ENCODE results near the gene MKKS.

Gene MKKS

DNA sequence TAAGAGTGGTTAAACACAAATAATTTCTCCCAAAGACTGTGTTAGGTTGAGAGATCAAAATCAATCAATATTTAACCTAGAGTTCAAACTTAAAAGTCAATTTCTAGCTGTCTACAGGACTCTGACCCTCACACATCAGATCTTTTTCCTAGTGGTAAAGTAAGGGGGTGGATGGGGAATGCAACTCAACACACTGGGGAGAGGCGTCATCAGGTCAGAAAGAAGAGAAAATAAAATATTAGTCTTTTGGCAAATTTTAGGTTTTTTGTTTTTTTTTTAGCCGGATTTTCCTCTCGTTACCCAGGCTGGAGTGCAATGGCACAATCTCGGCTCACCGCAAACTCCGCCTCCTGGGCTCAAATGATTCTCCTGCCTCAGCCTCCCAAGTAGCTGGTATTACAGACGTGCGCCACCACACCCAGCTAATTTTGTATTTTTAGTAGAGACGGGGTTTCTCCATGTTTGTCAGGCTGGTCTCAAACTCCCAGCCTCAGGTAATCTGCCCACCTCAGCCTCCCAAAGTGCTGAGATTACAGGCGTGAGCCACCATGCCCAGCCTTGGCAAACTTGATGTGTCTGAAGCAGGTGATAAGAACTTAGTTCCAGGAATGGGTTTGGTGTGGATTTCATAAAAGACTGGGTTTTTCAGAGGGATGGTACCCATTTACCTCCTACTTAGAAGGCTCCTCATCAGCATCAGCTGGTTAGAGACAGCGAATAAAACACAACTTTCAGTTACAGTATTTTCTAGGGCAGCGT is 65.9 kb downstream of the MKKS start:
- no peaks in the 10 kb centered on the region for H3K36me3 ChIP-seq (ENCODE audit: insufficient read depth, low read length)
- no peaks in the 10 kb centered on the region for H4K20me1 ChIP-seq (ENCODE audit: insufficient read depth, low read length, poor library complexity, severe bottlenecking)
- H3K9me3 ChIP-seq (ENCODE audit: insufficient read depth, low read depth, low read length) = no peaks in the 10 kb centered on the region
- H3K79me2 ChIP-seq (ENCODE audit: insufficient read depth, low read length) = no peaks in the 10 kb centered on the region
- no peaks in the 10 kb centered on the region for H3F3A ChIP-seq (ENCODE audit: low read depth)
- TF ChIP-seq, protein P1, sequence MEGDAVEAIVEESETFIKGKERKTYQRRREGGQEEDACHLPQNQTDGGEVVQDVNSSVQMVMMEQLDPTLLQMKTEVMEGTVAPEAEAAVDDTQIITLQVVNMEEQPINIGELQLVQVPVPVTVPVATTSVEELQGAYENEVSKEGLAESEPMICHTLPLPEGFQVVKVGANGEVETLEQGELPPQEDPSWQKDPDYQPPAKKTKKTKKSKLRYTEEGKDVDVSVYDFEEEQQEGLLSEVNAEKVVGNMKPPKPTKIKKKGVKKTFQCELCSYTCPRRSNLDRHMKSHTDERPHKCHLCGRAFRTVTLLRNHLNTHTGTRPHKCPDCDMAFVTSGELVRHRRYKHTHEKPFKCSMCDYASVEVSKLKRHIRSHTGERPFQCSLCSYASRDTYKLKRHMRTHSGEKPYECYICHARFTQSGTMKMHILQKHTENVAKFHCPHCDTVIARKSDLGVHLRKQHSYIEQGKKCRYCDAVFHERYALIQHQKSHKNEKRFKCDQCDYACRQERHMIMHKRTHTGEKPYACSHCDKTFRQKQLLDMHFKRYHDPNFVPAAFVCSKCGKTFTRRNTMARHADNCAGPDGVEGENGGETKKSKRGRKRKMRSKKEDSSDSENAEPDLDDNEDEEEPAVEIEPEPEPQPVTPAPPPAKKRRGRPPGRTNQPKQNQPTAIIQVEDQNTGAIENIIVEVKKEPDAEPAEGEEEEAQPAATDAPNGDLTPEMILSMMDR (conservative IDR thresholded peaks at IDR 0.05; ENCODE audit: low read length) = no peak
- no peak for TF ChIP-seq EZH2phosphoT487 (IDR thresholded peaks at IDR 0.05; ENCODE audit: borderline replicate concordance)
- no peak overlapping the region for H3K9ac ChIP-seq (ENCODE audit: low read depth, low read length, poor library complexity, severe bottlenecking)
- H3K4me3 ChIP-seq (ENCODE audit: low read length, poor library complexity, severe bottlenecking) = no peak overlapping the region
- no peak overlapping the region for H3K4me2 ChIP-seq (ENCODE audit: low read depth, low read length, poor library complexity, severe bottlenecking)
- no peaks in the 10 kb centered on the region for H3K27me3 ChIP-seq (ENCODE audit: insufficient read depth, low read length, poor library complexity, severe bottlenecking)
- H2AFZ ChIP-seq (ENCODE audit: low read length) = no peak overlapping the region
- no peaks in the 10 kb centered on the region for H3K9me2 ChIP-seq (replicated peaks; ENCODE audit: low read depth, low read length)
- no peaks in the 10 kb centered on the region for H3K4me1 ChIP-seq (ENCODE audit: insufficient read depth, low read length, poor library complexity, severe bottlenecking)

DNA sequence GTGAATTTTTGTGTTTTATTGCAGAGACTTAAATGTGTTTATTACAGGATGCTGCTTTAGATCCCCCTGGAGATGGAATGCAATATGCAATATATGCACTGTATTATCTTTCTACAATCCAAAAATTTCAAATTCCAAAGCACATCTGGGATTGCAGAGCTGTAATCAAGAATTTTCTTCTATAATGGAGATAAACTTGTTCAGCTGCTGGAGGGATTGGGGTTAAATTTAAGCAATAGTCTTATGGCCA is 66.4 kb downstream of the MKKS start:
- no peak overlapping the region for H3K4me3 ChIP-seq (ENCODE audit: low read length, poor library complexity, severe bottlenecking)
- no peaks in the 10 kb centered on the region for H3K79me2 ChIP-seq (ENCODE audit: insufficient read depth, low read length)
- no peak overlapping the region for H2AFZ ChIP-seq (ENCODE audit: low read length)
- no peaks in the 10 kb centered on the region for H3K9me2 ChIP-seq (replicated peaks; ENCODE audit: low read depth, low read length)
- no peaks in the 10 kb centered on the region for H3F3A ChIP-seq (ENCODE audit: low read depth)
- no peaks in the 10 kb centered on the region for H3K36me3 ChIP-seq (ENCODE audit: insufficient read depth, low read length)
- no peaks in the 10 kb centered on the region for H3K9me3 ChIP-seq (ENCODE audit: insufficient read depth, low read depth, low read length)
- H4K20me1 ChIP-seq (ENCODE audit: insufficient read depth, low read length, poor library complexity, severe bottlenecking) = no peaks in the 10 kb centered on the region
- no peaks in the 10 kb centered on the region for H3K27me3 ChIP-seq (ENCODE audit: insufficient read depth, low read length, poor library complexity, severe bottlenecking)
- H3K4me1 ChIP-seq (ENCODE audit: insufficient read depth, low read length, poor library complexity, severe bottlenecking) = no peaks in the 10 kb centered on the region
- no peak overlapping the region for H3K9ac ChIP-seq (ENCODE audit: low read depth, low read length, poor library complexity, severe bottlenecking)
- TF ChIP-seq, protein P1 (conservative IDR thresholded peaks at IDR 0.05; ENCODE audit: low read length) = no peak
- no peak for TF ChIP-seq EZH2phosphoT487 (IDR thresholded peaks at IDR 0.05; ENCODE audit: borderline replicate concordance)
- no peak overlapping the region for H3K4me2 ChIP-seq (ENCODE audit: low read depth, low read length, poor library complexity, severe bottlenecking)

DNA sequence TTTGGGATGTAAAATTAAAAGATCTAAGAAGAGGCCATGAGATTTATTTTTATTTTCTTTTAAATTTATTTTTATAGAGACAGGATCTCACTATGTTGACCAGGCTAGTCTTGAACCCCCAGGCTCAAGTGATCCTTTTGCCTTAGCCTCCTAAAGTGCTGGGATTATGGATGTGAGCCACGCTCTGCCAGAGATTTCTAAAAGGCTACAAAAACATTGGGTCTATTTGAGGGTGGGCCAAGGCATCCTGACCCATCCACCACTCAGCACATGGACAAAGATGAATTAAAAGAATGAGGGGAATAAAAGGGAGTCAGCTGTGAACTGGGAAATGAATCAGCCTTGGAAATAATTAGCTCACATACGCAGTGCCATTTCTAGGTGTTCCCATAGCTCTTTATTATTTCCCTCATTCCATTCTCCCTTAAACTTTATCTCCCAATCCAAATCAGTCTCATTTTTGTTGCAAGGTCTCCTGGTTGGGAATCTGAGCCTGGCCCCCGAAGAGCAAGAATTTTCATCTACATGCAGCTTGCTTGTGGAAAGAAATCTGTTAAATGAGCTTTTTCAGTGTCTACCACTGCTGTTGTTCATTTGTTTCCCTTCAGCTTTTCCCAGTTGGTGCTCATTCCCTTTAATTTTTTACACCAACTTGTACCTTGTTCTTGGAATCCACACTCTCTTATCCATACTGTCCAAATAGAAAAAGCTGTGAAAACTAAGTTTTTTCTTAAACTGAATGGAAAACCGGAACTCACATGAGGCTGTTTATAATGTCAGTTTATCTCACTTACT is 66.9 kb downstream of the MKKS start:
- Histone ChIP-seq H3K79me2 (ENCODE audit: insufficient read depth, low read length) (no peaks in the 10 kb centered on the region), H3K9me2 (replicated peaks; ENCODE audit: low read depth, low read length) (no peaks in the 10 kb centered on the region), H3K27me3 (ENCODE audit: insufficient read depth, low read length, poor library complexity, severe bottlenecking) (no peaks in the 10 kb centered on the region), H3K4me3 (ENCODE audit: low read length, poor library complexity, severe bottlenecking) (no peak overlapping the region), H3K9ac (ENCODE audit: low read depth, low read length, poor library complexity, severe bottlenecking) (no peak overlapping the region), H3K4me2 (ENCODE audit: low read depth, low read length, poor library complexity, severe bottlenecking) (no peak overlapping the region), H3K4me1 (ENCODE audit: insufficient read depth, low read length, poor library complexity, severe bottlenecking) (no peaks in the 10 kb centered on the region), H3F3A (ENCODE audit: low read depth) (no peaks in the 10 kb centered on the region), H4K20me1 (ENCODE audit: insufficient read depth, low read length, poor library complexity, severe bottlenecking) (no peaks in the 10 kb centered on the region), H3K36me3 (ENCODE audit: insufficient read depth, low read length) (no peaks in the 10 kb centered on the region), H3K9me3 (ENCODE audit: insufficient read depth, low read depth, low read length) (no peaks in the 10 kb centered on the region), H2AFZ (ENCODE audit: low read length) (no peak overlapping the region)
- no peak for TF ChIP-seq EZH2phosphoT487 (IDR thresholded peaks at IDR 0.05; ENCODE audit: borderline replicate concordance)
- TF ChIP-seq, protein P1 (conservative IDR thresholded peaks at IDR 0.05; ENCODE audit: low read length) = no peak
